Lower leg skin (tissue), 4 donors: ENCODE measurements around the gene TMC4. TPM values are rescaled to one million over a fixed set of nuclear protein-coding genes. Genes with fewer than 3 reads are reported as not detected.

ENCODE experiments used
- DNase-seq, 2 donors: peaks; one replicate each; pipeline ENCODE4 v3.0.0-alpha.2; 2019; ENCODE audit warnings: low spot score in 2 of 2
- H3K4me3 ChIP-seq: fragments of 200-600 bp; sonication (generic); 2 replicates; pipeline ENCODE4 v1.5.1; 2017; ENCODE audit warnings: mild to moderate bottlenecking, low read depth; ENCODE audit not compliant: poor library complexity, severe bottlenecking
- CTCF ChIP-seq, 3 donors: fragments of 450-650 bp; IDR thresholded peaks; one replicate each; pipeline ENCODE4 v1.5.1; 2016; ENCODE audit warnings: antibody characterized with exemption in 3 of 3, mild to moderate bottlenecking in 3 of 3, moderate library complexity in 2 of 3
- POLR2A ChIP-seq, 2 donors: fragments of 450-650 bp; IDR thresholded peaks; one replicate each; pipeline ENCODE4 v1.6.1; 2016 to 2017; ENCODE audit warnings: antibody characterized with exemption in 2 of 2, mild to moderate bottlenecking in 1 of 2, moderate library complexity in 1 of 2
- WGBS, 2 donors: methylation state at CpG; one replicate each; pipeline ENCODE4 v1.1.5; 2018; 5-methylcytosine and 5-hydroxymethylcytosine counted together
- intact Hi-C: fragments of 100-400 bp; cut with DNase I; formaldehyde crosslinking; loops from one replicate; pipeline ENCODE4 v1.15.0; 2023; ENCODE audit warnings: low total_unique reads
- total RNA-seq, 4 donors: library from RNA; depleted of rRNA; stranded (reverse); fragments of >200 nt; gene quantifications; one replicate each; pipeline ENCODE4 v1.1.0, GENCODE V29; 2016

The TMC4 gene
- total RNA-seq, 4 donors from 2014 or later = 2.4 to 9.3 (median 6.3) TPM

- 79 to 89% methylated on average over 2 to 3 of the region's 3 CpGs for WGBS, 2 donors
- intact Hi-C loops = no loop called here
- TF ChIP-seq CTCF (IDR thresholded peaks at IDR 0.05) (no peak), POLR2A (IDR thresholded peaks at IDR 0.05) (no peak)
- no peak for DNase-seq
- H3K4me3 ChIP-seq = no peak overlapping the region
These were observed 16.0 kb downstream of the TMC4 start for GRCh38 chr19:54156953-54157352.

- 69 to 77% methylated on average over 11 of the region's 11 CpGs for WGBS, 2 donors
- DNase-seq = no peak
- intact Hi-C loops = no loop called here
- H3K4me3 ChIP-seq = no peak overlapping the region
- no peak for TF ChIP-seq POLR2A (IDR thresholded peaks at IDR 0.05)
- no peak for TF ChIP-seq CTCF (IDR thresholded peaks at IDR 0.05)
These were observed 16.5 kb downstream of the TMC4 start for GRCh38 chr19:54156490-54156889.

- intact Hi-C loops = no loop called here
- no peak overlapping the region for H3K4me3 ChIP-seq
- WGBS, 2 donors = 81 to 83% methylated on average over 16 to 19 of the region's 19 CpGs
- no peak for DNase-seq
- no peak for TF ChIP-seq CTCF (IDR thresholded peaks at IDR 0.05)
- no peak for TF ChIP-seq POLR2A (IDR thresholded peaks at IDR 0.05)
These were observed 17.3 kb downstream of the TMC4 start for GRCh38 chr19:54155694-54156093.

GRCh38 chr19:54154603-54155345, 18.2 kb downstream of the TMC4 start:
- 68 to 71% methylated on average over 18 of the region's 18 CpGs for WGBS, 2 donors
- intact Hi-C loops = no loop called here
- DNase-seq = no peak
- no peak overlapping the region for H3K4me3 ChIP-seq
- TF ChIP-seq POLR2A (IDR thresholded peaks at IDR 0.05) = no peak
- no peak for TF ChIP-seq CTCF (IDR thresholded peaks at IDR 0.05)

GRCh38 chr19:54153731-54154326, 19.1 kb downstream of the TMC4 start:
- H3K4me3 ChIP-seq = no peak overlapping the region
- TF ChIP-seq POLR2A (IDR thresholded peaks at IDR 0.05) = no peak
- no peak for TF ChIP-seq CTCF (IDR thresholded peaks at IDR 0.05)
- intact Hi-C loops = no loop called here
- WGBS, 2 donors = 69 to 74% methylated on average over 9 to 10 of the region's 10 CpGs
- DNase-seq = no peak
